Measurements from ENCODE around the gene CISH. TPM values are rescaled to one million over a fixed set of nuclear protein-coding genes. Genes with fewer than 3 reads are reported as not detected.

The CISH gene
- total RNA-seq, 1 experiment from 2014 or later = 1.7 TPM

DNA sequence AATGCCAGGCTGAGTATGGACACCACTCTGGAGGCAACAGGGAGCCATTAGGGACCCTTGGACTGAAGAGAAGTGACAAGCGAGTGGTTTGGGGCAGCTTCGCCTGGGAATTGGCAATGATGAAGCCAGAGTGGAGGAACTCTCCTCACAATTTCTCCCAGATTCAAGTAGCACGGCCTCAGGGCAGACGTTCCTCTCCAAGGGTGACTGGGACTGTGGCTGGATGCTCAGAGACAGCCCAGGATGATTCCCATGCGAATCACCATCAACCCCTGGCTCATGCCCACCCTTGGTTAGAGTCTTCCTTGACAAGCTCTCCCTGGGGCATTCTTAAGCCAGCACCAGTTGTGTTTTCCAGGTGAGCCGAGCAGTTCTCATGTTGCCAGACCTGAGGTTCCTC, 46.8 kb upstream of the CISH start:
- Histone ChIP-seq H2BK15ac (ENCODE audit: low read depth, low read length) (no peak overlapping the region), H2BK12ac (ENCODE audit: insufficient read length, low read depth, low read length) (no peak overlapping the region), H3K14ac (ENCODE audit: insufficient read depth, low read length) (no peak overlapping the region), H4K8ac (replicated peaks; ENCODE audit: insufficient read length, low read depth, low read length) (no peak overlapping the region), H3K4me1 (ENCODE audit: insufficient read depth, low read length) (no peaks in the 10 kb centered on the region), H3K27ac (ENCODE audit: insufficient read length, low read depth, low read length) (no peak overlapping the region), H3K18ac (ENCODE audit: insufficient read length, low read depth, low read length) (no peak overlapping the region), H3K23me2 (ENCODE audit: insufficient read length, low read depth, low read length, poor library complexity, severe bottlenecking) (no peaks in the 10 kb centered on the region), H3K79me2 (ENCODE audit: insufficient read depth, low read length) (no peaks in the 10 kb centered on the region), H2AK5ac (ENCODE audit: insufficient read length, low read length) (no peak overlapping the region), H3K9me3 (ENCODE audit: control insufficient read depth, low read depth, low read length) (no peaks in the 10 kb centered on the region), H4K20me1 (ENCODE audit: control insufficient read depth, insufficient read depth, insufficient read length) (no peaks in the 10 kb centered on the region), H2BK20ac (ENCODE audit: low read depth, low read length, poor library complexity, severe bottlenecking) (no peak overlapping the region), H2BK120ac (ENCODE audit: low read depth, low read length, poor library complexity, severe bottlenecking) (no peak overlapping the region), H3K79me1 (ENCODE audit: insufficient read depth, low read depth, low read length, poor library complexity, severe bottlenecking) (no peaks in the 10 kb centered on the region), H3K4me2 (ENCODE audit: insufficient read depth, insufficient read length, low read length) (no peak overlapping the region), H3K23ac (ENCODE audit: insufficient read length, low read depth, low read length) (no peak overlapping the region), H4K5ac (ENCODE audit: insufficient read length, low read depth, low read length) (no peak overlapping the region), H3K4ac (ENCODE audit: low read depth, low read length) (no peak overlapping the region), H3T11ph (ENCODE audit: low read length) (no peak overlapping the region), H2BK5ac (ENCODE audit: insufficient read length, low read length) (no peak overlapping the region), H3K56ac (ENCODE audit: insufficient read length, low read depth, low read length) (no peak overlapping the region), H4K91ac (ENCODE audit: insufficient read length, low read depth, low read length) (no peak overlapping the region), H2AFZ (ENCODE audit: low read length) (no peak overlapping the region), H3K27me3 (ENCODE audit: insufficient read depth, low read length) (no peaks in the 10 kb centered on the region), H3K9ac (ENCODE audit: extremely low read depth, insufficient read length, low read length) (no peak overlapping the region)
- WGBS (ENCODE audit: extremely low coverage, insufficient read length, low lambda C conversion rate) = no CpG with 5 or more reads among the region's 6 CpGs
- H3K4me1 Mint-ChIP-seq = no peaks in the 10 kb centered on the region
- H3K27me3 Mint-ChIP-seq (ENCODE audit: low read depth) = peaks cover 24% of the 10 kb centered on the region
- H3K9me3 Mint-ChIP-seq = no peaks in the 10 kb centered on the region
- no peaks in the 10 kb centered on the region; a peak in 1 of 7 replicates for H3K36me3 Mint-ChIP-seq (ENCODE audit: insufficient read depth in 1 of 3, low read depth in 3 of 3)
- DNase-seq = no peak
- no peak overlapping the region for H3K27ac Mint-ChIP-seq
- H3K4me3 Mint-ChIP-seq = no peak overlapping the region
- TF ChIP-seq, protein P1, sequence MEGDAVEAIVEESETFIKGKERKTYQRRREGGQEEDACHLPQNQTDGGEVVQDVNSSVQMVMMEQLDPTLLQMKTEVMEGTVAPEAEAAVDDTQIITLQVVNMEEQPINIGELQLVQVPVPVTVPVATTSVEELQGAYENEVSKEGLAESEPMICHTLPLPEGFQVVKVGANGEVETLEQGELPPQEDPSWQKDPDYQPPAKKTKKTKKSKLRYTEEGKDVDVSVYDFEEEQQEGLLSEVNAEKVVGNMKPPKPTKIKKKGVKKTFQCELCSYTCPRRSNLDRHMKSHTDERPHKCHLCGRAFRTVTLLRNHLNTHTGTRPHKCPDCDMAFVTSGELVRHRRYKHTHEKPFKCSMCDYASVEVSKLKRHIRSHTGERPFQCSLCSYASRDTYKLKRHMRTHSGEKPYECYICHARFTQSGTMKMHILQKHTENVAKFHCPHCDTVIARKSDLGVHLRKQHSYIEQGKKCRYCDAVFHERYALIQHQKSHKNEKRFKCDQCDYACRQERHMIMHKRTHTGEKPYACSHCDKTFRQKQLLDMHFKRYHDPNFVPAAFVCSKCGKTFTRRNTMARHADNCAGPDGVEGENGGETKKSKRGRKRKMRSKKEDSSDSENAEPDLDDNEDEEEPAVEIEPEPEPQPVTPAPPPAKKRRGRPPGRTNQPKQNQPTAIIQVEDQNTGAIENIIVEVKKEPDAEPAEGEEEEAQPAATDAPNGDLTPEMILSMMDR (conservative IDR thresholded peaks at IDR 0.05) = no peak

Data from H9 (cell line).